Amniotic epithelial cell (primary cell): ENCODE results near the gene PXDN.
A peak's percentile ranks its signal among the peaks of the same experiment; 100 is the strongest.

Experiments used
- DNase-seq: peaks from one replicate; pipeline ENCODE4 v3.0.0-alpha.2; 2010; ENCODE audit warnings: low read depth

PXDN gene

DNA sequence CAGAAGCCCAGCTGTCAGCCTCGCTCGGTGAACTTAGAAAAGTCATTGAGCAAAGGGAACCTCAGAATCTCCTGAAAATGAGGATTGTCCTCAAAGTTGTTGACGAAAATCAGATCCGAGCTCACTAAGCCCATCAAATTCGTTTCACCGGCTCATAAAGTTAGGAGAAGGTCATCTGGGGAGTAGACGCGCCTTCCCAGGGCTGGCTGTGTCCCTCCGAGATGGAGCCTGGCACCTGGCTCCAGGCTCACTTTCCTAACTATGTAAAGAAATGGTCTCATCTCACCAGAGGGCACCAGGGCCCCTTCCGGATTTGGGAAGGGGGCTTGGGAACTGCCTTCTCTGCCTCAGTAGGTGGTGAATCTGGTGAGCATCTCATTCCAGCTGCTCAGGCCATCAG lies 145.5 kb downstream of the PXDN start:
- no peak for DNase-seq

DNA sequence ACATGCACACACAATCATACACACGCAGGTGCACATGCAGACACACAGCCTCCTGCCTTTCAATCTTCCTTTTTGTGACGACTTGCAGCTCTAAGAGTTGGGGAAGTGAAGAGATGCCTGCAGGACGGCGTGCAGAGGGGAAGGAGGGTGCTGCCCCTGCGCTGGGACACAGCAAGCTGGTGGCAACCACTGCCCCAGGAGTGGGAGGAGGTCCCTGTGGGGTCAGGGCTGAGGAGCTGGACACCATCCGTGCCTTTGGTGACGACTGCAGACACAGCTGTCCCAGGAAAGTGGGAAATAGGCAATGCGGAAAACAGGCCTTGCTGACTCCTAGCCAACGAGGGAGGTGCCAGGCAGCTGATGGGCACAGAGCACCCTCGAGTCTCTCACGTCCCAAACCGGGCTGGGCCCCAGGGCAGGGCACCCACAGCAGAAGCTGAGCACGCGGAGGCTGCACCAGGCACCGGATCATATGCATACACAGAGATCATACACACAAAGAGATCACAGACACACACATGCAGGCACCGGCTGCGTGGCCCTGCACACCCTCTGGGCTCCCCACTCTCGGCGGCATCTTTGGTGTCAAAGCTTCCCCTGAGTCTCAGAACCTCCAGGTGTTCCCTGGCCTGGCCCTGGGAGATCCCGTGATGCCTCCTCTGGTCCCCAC lies 146.1 kb downstream of the PXDN start:
- DNase-seq, result no peak

DNA sequence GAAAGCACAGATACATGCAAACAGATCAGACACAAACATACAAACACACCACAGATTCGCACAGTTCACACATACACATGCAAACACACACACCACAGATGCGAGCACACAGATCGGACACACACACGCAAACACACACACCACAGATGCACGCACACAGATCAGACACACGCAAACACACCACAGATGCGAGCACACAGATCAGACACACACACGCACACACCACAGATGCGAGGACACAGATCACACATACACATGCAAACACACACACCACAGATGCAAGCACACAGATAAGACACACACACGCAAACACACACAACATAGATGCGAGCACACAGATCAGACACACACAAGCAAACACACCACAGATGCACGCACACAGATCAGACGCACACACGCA lies 149.0 kb downstream of the PXDN start:
- DNase-seq, result no peak

DNA sequence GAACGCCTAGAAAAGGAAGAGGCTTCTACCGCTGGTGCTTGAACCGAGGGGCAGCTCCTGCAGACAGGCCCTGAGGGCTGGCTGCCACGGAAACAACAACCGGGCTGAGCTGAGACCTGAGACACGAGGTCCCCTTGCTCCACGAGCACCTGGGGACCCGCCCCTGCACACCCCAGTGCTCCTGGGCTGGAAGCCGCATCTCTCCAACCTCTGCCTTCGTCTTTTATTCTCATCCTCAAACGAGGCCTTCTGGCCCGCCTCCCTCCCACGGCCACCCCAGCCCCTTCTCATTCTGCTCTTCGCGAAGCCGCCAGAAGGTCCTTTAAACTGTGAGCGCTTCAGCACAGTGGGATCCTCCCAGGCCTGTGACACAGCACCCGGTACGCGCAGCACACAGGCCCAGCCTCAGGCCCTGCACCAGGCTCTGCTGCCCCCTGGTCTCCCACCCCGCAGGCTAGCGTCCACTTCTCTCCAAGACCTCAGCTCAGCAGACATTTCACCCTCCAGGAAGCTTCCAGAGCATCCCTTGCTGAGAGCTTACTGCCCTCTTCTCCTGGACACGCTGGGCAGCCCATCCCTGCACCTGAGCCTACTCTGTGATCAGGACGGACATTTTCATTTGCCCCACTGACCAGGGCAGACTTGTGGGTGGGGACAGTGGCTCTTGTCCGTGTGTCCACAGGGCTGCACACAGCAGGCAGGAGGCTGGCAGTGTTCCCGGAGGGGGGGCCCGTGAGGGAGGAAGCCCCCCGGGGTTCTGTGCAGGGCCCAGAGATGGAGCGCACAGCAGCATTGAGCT lies 149.7 kb downstream of the PXDN start:
- no peak for DNase-seq

DNA sequence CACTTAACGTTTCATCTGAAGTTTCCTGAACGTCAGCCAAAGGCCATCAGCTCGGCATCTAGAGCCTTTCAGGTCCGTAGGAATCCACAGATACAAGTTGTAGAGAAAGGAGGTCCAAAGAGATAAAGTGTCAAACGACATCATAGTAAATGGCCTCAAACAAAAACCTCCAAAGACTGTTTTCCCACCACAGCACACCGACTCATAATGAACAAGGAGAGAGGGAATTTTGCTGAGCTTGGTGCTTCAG lies 150.3 kb downstream of the PXDN start:
- peak; percentile 81 for DNase-seq

DNA sequence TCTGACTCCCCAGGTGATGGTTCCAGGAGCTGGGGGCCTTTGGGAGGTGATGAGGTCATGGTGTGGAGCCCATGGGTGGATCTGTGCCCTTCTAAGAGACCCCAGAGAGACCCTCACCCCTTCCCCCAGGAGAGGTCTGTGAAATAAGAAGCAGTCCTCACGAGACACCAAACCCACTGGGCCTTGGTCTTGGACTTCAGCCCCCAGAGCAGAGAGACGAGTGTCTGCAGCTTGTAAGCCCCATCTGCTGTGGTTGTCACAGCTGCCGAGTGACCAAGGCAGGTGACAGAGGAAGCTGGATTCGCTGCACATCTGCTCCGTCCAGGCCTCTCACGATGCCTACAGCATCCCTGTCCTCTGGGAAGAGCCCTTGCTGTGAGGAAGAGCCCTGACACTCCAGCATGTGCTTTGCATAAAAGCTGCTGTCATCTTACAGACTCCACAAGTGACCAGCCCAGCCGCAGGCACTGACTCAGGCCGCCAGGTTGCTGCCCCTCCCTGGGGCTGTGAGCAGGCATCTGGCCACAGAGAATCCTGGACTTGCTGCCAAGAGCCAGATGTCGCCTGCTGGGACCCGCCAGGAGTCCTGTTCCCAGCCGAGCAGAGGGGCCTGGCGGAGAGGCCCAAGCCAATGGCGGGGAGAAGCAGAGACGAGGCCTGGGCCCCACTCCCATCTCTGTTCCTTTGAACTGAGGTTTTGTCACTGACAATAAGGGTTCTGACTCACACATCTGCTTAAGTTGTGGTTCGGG lies 150.8 kb downstream of the PXDN start:
- no peak for DNase-seq

DNA sequence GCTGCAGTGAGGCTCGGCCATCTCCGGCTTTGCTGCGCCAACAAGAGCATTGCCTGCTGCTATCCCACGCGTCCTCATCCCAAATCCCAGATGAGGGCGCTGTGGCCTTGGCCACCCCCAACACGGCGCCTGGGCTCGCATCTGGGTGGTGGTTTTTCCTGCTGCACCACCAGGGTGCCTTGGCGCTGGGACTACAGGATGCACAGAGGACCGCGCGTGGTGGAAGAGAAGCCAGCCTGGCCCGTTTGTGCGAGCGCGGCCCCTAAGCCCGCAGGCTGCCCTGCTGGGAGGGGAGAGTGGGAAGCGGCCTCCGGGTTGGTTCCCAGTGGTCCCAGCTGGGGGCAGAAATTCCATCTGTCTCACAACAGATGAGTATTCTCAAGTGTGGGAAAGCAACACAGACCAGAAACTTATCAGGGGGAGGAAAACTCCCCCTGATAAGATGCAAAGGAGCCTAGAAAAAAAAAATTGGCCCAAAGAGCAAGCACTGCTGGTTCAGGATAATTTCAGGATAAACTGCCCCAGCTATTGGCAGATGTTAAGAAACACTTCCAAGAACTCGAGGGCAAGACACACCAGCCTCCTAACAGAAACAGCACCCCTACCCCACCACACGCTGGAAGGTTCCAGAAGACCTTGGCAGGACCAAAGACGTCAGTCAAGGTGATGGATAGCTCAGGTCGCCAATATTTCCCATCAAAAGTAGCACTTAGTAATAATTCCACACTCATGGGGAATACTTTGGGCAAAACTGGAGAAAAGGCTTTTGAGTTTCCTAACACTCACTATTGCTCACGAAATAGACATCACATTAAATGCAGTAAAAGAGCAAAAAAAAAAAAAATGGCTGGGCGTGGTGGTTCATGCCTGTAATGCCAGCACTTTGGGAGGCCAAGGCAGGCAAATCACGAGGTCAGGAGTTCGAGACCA lies 152.1 kb downstream of the PXDN start:
- peak; percentile 90 for DNase-seq

DNA sequence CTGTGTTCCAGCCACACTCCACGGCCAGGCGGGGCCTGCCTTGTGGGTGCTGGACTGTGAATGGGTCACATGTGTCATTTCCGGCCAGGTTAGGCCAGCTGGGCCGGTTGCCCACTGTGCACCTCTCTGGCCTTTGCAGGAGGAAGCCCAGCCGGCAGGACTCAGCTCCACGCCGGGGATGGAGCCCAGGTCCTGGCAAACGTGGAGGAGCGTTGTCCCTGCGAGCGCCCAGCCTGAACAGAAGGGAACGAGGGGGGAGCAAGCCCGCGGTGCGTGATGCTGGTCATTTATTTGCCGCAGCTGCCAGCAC lies 152.9 kb downstream of the PXDN start:
- no peak for DNase-seq

DNA sequence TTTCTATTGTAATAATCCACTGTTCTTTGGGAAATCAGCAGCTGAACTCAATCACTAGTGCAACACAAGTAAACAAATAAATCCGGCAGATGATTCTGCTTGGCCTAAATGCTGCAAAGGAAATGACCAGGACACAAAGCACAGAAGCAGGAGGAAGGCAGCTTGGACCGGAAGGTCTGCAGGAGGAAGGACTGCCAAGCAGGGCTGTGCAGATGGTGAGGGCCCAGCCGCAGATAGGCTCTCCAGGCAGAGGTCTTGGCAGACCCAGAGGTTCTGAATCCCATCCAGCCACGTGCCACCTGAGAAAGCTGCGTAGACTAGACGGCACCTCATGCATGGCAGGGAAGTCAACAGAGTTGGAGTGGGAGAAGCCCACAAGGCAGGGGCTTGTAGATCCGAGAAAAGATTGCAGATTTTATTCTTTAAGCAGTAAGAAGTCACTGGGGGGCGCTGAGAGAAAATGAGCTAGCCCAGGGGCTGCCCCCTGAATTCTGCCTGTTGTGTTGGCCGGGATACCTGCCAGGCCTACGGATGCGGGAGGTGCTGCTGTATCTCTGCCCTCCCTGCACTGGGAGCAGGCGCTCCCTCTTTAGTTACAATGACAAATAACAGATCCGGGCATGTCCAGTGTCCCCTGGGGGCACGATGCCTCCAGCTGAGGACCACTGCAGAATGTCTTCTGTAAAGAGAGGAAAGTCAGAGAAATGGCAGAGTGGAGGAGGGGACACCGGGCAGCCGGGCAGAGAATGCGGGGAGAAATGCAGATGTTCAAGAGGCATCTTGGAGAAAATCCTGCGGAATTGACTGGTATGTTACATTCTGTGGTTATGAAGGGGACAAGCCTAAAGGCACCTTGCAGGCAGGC lies 153.5 kb downstream of the PXDN start:
- no peak for DNase-seq

DNA sequence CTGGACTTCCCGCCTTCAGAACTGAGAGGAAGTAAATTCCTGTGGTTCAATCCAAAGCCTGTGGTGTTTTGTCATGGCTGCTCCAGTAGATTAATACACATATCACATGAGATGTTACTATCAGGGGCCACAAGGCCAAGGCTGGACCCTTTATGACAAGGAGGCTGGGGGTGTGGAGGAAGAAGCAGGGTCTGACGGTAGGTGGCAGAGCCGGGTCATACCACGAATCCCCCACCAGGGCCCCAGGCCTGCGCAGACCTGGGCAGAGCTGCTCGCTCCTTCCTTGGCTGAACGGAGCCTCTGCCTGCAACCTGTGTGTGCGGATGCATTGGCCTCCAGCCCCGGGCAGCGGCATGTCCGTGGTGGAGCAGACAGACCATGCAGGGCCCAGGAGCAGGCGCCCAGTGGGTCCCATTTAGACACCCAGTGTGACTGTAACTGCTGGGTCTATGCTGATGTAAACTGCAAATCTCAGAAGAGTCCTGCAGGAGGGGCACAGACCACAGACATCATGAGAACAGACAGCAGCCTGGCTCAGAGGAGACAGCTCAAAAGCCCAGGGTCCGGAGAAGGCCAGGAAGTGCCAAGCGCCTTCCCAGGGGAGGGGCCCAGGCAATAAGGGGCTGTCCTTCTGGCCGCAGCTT lies 155.2 kb downstream of the PXDN start:
- peak; percentile 75 for DNase-seq

DNA sequence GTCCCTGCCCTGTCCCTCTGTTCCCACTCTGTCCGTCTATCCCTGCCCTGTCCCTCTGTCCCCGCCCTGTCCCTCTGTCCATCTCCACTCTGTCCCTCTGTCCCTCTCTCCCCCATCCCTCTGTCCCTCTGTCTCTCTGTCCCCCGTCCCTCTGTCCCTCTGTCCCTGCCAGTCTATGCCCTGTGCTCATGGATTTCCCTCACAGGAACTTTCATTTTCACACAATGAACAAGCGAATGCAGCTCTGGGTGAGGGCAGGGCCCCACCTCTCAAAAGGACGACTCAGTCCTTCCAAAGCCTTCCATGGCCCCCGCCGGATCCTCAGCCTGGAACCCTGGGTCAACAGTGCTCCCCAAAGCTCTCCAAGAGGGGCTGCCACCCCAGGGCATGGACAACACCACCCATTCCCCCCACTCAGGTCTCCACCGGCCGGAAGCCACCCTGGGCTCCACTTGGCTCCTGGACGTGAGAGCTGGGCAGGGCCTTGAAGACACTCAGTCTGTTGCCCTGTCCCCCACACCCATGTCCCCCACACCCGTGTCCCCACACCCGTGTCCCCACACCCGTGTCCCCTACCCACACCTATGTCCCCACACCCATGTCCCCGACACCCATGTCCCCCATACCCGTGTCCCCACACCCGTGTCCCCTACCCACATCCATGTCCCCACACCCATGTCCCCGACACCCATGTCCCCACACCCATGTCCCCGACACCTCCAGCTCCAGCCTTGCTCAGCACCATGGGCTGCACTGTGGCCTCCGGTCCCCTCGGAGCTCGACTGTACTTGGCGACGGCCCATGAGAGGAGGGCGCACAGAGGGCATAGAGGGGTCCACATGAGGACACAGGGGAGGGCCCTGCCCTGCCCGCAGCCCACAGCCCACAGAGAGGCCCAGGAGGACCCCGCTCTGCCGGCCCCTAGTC lies 156.0 kb downstream of the PXDN start:
- DNase-seq, result peak; percentile 23

DNA sequence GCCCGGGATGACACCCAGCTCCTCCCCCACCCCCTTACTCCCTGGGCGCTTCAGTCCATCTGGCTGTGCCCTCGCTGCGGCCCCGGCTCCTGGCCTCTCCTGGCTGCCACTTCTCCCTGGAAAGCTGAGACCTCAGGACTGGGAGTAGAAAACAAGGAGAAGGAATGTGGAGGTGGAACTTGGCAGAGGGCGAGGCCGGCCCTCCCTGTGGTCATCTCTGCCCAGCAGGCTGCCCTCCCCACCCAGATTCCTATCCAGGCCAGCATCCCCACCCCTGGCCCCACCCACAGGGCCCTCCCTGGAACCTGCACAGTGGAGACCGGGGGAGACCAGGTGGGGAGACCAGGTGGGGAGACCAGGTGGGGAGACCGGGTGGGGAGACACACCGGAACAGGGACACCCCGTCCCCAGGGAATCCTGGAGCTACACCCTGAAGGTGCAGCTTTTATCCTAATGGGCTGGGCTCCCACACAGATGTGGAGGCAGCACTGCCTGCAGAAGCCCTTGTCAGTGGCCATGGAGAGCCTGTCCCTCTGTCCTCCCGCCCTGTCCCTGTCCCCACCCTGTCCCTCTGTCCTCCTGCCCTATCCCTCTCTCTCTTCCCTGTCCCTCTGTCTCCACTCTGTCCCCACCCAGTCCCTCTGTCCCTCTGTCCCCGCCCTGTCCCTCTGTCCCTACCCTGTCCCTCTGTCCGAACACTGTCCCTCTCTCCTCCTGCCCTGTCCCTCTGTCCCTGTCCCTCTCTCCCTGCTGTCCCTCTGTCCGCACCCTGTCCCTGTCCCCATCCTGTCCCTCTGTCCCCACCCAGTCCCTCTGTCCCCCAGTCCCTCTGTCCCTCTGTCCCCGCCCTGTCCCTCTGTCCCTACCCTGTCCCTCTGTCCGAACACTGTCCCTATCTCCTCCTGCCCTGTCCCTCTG lies 157.1 kb downstream of the PXDN start:
- DNase-seq, result peak; percentile 39

DNA sequence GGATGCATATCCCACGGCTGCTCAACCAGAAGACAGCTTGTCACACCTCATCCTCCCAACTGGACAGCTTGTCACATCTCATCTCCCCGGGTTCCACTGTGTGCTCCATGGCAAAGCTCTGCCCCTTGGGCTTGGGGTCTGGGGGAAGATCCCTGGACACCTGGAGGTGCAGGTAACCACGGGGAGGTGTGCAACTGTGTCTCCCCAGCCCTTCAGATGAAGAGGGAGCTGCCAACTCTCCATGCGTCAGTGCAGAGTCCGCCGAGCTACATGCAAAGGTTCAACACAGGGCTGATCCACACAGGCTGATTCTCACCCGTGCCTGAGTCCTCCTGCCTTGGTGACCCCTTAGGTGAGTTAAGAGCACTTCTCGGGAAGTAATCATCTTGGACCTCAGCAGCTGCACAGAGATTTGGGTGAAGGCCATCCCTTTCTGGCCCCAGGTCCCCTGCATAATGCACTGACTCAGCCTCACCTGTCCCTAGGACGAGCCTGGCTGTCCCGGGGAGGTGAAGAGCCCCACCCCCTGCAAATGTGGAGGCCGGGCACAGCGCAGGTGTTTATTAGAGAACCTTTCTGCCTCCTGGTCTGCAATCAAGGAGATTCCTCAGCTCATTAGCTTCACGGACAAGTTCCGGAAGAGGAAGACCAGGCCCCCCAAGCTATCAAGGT lies 157.9 kb downstream of the PXDN start:
- DNase-seq, result no peak

DNA sequence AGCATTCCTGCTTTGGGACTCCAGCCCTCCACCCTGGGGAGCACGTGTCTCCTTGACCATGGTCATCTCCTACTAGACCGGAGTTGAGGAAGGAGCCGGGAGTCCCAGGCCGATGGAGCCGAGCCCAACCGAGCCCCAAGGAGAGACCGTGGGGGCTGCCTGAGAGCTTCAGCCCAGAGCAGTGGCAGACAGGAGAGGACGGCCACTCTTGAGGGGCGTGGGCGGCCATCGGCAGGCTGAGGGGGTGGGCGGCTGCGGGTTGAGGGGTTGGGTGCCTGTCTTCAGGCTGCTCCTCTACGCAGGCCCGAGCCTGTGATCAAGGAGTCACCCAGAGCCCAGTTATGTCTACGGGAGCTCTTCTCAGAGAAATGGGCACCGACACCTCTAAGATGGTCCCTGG lies 158.7 kb downstream of the PXDN start:
- no peak for DNase-seq

DNA sequence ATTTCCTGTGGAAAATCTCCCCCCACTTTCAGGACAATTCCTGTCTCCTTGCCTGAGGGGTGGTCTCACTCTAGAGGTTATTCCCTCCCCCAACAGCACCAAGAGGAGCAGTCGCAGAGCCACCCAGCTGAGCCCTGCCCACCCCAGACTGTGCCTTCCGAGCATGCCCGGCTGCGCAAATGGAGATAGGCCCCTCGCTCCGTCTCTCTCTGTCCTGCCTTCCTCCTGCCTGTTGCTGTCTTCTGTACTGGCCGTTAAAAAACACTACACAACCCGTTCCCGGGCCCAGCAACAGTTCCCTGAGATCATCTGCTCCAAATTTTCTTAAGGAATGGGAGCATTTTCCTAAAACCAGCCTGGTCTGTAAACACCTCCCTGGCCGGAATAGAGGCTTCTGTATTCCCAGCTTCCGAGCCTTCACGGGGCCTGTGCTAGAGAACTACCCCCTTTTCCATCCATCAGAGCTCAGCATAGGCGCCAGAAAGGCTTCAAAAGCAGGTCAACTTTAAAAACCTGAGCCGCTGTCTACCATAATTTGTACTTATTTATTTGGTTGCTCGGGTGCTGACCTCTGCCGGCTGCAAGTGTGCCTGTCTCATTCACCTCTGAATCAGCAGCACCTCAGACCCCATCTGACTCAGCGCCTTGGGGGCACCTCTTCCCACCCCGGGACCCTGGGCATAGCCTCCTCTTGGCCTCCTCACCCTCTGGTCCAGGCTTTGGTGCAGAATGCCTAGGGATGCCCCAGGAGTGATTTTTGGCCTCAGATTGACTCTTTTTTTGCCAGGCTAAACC lies 159.4 kb downstream of the PXDN start:
- no peak for DNase-seq

DNA sequence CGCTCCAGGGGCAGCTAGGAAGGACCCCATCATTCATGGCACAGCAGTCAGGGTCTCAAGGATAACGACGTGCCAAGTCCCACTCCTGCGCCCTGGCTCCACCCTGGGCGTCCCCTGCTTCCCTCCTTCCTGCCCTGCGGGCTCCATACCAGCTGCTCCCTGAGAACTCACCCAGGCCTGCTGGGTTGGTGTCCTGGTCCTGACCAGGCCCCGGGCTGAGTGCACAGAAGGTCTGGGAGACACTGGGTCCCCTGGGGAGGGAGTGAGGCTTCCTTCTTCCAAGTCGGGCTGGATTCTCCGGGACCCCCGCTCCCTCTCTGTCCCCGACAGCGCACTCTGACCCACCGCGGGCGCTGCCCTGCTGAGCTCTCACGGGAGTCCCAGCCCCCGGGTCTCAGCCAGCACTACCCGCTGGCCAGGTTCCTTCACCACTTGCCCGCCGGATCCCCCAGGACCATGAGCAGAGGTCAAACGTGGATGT lies 160.2 kb downstream of the PXDN start:
- no peak for DNase-seq

DNA sequence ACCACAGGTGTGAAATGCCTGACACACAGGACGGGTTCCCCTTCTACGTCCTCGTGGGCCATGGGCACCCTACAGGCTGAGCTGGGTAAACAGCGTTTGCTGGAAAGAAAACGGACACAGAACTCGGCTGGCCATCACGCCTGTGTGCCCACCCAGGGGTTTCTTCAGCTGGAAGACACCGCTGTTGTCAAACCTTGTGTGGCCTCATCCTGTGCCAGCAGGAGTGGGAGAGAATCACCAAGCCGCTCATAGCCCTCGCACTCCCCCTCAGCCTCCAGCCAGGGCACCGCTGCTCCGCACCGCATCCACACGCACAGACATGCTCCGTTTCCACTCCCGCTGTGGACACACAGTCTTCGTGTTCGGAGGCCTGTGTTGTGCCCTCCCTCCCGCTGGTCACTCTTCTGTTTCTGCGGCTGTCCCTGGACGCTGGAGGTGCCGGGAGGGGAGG lies 161.4 kb downstream of the PXDN start:
- no peak for DNase-seq
